ENCODE results near the gene PAK5.

The PAK5 gene

GRCh38 chr20:9616455-9616805 lies 222.4 kb downstream of the PAK5 start:
- no peak for DNase-seq (ENCODE audit: low read depth)

DNA sequence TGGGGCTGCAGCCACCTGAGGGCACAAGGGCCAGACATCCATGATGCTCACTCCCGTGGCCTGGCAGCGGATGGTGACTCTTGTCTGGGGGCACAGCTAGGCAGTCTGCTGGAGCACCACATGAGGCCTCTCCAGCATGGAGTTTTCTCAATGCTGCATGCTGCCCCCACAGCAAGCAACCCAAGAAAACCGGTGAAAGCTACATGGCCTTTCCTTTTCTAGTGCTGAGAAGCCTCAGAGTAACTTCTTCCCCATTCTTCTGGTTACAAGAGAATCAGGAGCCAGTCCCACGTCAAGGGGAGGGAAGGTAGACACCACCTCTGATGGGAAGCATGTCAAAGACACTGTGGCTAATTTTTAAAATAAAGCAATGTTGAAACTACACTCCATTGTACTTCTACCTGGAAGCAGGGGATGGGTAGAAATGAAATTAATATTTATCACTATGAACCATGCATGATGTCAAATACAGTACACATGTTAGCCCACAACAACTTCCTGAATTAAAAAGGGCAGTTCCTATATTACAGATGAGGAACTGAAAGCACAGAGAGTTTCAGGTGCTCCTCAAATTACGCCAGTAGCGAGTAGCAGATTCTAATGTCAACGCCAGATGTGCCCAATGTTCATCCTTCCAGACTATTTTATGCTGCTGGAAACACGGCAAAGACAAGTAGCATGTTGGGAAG lies 223.0 kb downstream of the PAK5 start:
- no peak for DNase-seq (ENCODE audit: low read depth)

GRCh38 chr20:9615118-9615517 lies 223.8 kb downstream of the PAK5 start:
- DNase-seq (ENCODE audit: low read depth): no peak

DNA sequence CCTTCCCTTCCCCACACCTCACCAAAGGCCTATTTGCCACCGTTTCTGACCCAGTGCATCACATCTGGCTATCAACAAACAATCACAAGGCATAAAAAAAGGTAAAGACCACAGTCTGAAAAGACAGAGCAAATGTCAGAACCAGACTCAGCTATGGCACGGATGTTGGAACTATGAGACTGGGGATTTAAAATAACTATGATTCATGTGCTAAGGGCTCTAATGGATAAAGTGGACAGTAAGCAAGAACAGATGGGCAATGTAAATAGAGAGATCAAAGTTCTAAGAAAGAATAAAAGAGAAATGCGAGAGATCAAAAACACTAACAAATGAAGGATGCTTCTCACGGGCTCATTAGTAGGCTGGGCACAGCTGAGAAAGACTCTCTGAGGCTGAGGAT lies 225.0 kb downstream of the PAK5 start:
- DNase-seq (ENCODE audit: low read depth): no peak

GRCh38 chr20:9611921-9612320 lies 227.0 kb downstream of the PAK5 start:
- no peak for DNase-seq (ENCODE audit: low read depth)

GRCh38 chr20:9610665-9611064 lies 228.2 kb downstream of the PAK5 start:
- no peak for DNase-seq (ENCODE audit: low read depth)

GRCh38 chr20:9609887-9610502 lies 228.9 kb downstream of the PAK5 start:
- no peak for DNase-seq (ENCODE audit: low read depth)

DNA sequence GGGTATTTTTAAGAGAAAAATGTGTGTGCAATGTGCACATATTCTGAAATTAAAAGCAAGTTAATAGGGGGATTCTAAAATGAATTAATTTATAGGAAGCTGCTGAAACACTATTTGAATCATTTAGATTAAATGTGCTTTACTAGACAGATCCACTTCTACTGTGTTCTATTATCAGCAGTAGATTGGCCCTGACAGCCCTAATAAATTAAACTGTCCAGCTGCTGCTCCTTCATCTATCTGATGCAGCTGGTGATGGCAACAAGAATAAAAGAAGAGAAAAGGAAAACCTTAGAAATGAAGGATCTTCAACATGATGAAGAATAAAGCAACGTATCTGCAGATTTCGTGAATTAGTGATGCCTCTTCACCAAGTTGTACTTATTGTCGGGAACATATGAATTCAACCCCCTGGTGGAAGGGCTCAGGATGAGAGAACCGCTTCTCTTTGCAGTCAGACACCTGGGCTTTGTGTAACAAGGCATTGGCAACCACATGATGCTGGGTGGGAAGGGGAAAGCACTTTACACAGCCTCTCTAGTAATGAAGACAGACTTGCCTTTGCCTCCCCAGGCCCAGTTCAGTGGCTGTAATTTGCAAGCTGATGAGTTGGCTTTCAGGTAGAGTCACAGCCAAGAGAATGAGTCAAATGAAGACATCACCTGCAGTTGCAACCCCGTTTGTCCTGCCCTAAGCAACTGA lies 230.1 kb downstream of the PAK5 start:
- no peak for DNase-seq (ENCODE audit: low read depth)

GRCh38 chr20:9602847-9603183 lies 236.1 kb downstream of the PAK5 start:
- no peak for DNase-seq (ENCODE audit: low read depth)

GRCh38 chr20:9600562-9600961 lies 238.3 kb downstream of the PAK5 start:
- DNase-seq (ENCODE audit: low read depth): no peak

- no peak for DNase-seq (ENCODE audit: low read depth)
These were observed 241.3 kb downstream of the PAK5 start for GRCh38 chr20:9597547-9597946.

- no peak for DNase-seq (ENCODE audit: low read depth)
These were observed 243.1 kb downstream of the PAK5 start for GRCh38 chr20:9595763-9596162.

DNA sequence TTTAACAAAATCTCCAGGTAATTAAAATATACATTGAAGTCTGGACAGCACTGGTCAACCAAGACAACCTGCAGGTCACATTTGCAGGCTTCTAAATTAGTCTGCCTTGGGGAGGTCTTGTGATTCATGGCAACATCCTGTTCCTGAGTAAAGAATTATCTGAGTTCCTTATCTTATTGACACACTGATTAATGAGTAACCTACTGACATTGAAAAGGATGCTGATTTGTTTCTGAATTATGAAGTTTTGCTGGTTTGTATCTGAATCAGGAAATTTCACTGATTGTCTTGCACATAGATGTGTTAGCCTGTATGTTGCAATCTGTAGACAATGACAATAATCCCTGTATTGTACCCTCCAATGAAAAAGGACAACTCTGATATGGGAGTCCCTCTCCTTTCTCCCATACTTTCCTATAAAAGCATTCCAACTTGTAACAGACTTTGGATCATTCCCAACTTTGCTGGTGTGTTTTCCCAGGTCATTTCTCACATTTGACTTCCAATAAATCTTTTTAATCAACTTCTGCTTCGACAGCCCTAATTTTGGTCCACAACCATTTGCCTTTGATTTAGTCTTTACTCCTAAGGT lies 244.5 kb downstream of the PAK5 start:
- DNase-seq (ENCODE audit: low read depth): no peak

DNA sequence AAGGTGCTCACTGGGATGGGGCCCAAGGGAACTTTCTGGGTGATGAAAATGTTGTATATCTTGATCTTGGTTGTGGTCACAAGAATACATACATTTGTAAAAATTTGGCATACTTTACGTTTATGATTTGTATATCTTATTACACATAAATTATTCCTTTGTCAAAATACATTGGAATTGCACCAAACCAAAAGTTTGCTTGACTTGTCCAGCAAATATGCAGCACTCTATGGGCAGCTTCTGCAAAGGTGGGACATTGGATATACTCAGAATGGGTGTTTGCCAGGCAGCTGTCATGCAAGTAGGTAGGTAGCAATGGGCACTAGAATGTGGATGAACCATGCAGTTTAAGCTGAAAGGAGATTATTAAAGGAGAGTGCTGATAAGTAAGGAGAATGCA lies 246.5 kb downstream of the PAK5 start:
- DNase-seq (ENCODE audit: low read depth): no peak

GRCh38 chr20:9591080-9591479 lies 247.8 kb downstream of the PAK5 start:
- no peak for DNase-seq (ENCODE audit: low read depth)

DNA sequence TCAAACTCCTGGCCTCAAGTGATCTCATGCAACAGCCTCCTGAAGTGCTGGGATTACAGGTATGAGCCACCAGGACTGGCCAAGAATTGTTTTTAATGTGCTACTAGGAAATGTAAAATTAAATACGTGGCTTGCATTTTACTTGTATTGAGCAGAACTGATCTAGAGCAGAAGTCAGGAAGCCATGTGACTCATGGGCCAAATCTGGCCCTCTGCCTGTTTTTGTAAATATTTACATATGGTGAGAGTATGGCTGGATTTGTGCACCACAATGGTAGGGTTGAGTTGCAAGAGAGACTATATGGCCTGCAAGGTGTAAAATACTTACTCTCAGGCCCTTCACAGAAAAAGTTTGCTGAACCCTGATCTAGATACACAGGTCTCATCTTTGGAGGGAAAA lies 248.7 kb downstream of the PAK5 start:
- no peak for DNase-seq (ENCODE audit: low read depth)

- no peak for DNase-seq (ENCODE audit: low read depth)
These were observed 250.2 kb downstream of the PAK5 start for GRCh38 chr20:9588706-9589105.

GRCh38 chr20:9583151-9583550 lies 255.7 kb downstream of the PAK5 start:
- no peak for DNase-seq (ENCODE audit: low read depth)

- no peak for DNase-seq (ENCODE audit: low read depth)
These were observed 256.7 kb downstream of the PAK5 start for GRCh38 chr20:9582137-9582536.

DNA sequence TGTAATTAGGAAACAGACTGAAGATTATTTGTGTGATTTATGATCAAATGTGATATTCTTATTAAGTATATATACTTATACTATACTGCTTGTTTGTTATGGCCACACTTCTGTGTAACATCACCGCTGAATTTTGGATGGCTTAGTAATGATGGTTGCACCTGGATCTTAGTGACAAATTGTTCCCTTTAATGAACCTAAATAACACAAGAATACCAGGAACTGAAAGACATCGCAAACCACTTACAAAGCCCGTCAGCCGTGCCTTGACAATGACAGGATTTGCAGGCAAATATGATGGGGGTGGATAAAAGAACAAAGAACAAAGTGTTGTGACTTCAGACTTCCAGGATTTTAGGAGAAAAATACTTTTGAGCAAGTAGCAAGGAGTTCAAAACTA lies 257.4 kb downstream of the PAK5 start:
- no peak for DNase-seq (ENCODE audit: low read depth)

- no peak for DNase-seq (ENCODE audit: low read depth)
These were observed 260.3 kb downstream of the PAK5 start for GRCh38 chr20:9578594-9578993.

DNA sequence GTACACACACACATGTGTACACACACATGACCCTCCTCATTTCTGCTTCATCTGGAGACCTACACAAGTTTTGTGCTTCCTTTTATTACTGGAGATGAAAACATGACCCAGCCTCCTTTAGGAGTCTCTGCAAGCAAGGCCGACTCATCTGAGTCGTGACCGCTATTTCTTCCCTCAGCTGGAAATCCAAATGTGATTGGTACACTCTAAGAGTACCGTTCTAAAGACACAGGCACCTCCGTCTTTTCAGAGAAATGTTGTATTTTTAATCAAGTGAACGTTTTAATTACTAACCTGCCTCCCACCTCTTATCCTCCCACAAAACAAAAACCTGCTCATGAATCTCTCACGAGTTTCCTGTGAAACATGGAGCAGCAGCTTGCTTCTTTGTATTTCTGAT lies 261.5 kb downstream of the PAK5 start:
- DNase-seq (ENCODE audit: low read depth): no peak

- no peak for DNase-seq (ENCODE audit: low read depth)
These were observed 262.2 kb downstream of the PAK5 start for GRCh38 chr20:9576695-9577094.

All from stimulated activated CD8-positive, alpha-beta memory T cell treated with anti-CD3 and anti-CD28 coated beads, Interleukin-12 subunit alpha, Interleukin-12 subunit beta, amount 100 ng/mL, for 4 hours (primary cell).